ENCODE data around the gene CTXN3. TPM values are rescaled to one million over a fixed set of nuclear protein-coding genes. Genes with fewer than 3 reads are reported as not detected.

Gene CTXN3
- total RNA-seq, 2 experiments from 2014 or later: not detected

DNA sequence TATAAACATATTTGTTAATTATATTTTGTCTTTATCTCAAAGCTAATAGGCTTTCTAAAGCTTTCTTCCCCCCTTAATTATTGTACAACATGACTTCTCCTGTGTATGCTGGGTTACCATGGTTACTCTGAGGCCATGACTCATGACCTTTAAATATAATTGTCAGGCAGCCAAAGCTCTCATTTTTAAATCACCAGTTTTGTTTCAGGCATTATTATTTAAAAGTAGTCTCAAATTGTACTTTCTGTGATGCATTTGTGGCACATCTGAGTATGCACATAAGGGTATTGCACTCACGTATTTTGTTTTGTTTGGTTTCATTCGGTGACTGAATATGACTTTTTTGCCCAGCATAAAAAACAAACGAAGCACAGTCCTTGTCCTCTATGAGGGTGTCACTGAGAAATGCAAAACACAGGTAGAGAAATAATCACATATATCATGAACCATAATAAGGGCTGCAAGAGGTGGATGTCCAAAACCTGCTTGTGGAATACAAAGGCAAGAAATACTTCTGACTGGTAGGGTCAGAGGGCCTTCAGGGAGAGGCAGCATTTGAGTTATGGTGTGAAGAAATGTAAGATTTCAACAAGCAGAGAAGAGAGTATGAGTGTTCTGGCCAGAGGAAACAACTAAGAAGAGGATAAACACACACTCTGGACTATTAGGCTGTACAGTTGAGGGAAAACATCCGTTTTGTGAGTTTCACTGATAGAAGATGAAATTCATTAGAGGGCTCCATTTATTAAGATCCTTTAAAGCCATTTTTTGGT is 56.4 kb downstream of the CTXN3 start:
- ChIA-PET CTCF (no interaction called here), POLR2A (no interaction called here)
- Mint-ChIP-seq H3K36me3 (ENCODE audit: low read depth) (no peaks in the 10 kb centered on the region), H3K4me3 (no peak overlapping the region), H3K9me3 (no peaks in the 10 kb centered on the region), H3K27ac (no peak overlapping the region), H3K4me1 (ENCODE audit: low read depth) (no peaks in the 10 kb centered on the region), H3K27me3 (peaks cover 7% of the 10 kb centered on the region)
- ATAC-seq: no peak
- TF ChIP-seq, protein P1, sequence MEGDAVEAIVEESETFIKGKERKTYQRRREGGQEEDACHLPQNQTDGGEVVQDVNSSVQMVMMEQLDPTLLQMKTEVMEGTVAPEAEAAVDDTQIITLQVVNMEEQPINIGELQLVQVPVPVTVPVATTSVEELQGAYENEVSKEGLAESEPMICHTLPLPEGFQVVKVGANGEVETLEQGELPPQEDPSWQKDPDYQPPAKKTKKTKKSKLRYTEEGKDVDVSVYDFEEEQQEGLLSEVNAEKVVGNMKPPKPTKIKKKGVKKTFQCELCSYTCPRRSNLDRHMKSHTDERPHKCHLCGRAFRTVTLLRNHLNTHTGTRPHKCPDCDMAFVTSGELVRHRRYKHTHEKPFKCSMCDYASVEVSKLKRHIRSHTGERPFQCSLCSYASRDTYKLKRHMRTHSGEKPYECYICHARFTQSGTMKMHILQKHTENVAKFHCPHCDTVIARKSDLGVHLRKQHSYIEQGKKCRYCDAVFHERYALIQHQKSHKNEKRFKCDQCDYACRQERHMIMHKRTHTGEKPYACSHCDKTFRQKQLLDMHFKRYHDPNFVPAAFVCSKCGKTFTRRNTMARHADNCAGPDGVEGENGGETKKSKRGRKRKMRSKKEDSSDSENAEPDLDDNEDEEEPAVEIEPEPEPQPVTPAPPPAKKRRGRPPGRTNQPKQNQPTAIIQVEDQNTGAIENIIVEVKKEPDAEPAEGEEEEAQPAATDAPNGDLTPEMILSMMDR (IDR thresholded peaks at IDR 0.05): no peak
- DNase-seq: peak; percentile 3
- intact Hi-C loops (cut with micrococcal nuclease): no loop called here

DNA sequence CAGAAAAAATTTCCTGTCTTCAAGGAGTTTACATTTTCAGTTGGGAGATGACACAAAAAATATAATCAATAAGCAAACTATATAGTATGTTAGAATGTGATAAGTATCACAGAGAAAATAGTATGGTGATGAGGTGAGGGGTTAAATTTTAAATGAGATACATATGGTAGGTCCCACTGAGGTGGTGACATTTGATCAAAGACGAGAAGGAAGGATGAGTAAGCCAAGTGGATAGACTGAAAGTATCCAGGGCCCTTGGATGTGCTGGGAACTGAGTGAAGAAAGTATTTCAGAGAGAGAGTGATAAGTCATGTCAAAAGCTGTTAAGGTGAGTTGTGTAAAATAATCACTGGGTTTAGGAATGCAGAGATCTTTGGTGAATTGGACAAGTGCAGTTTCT is 57.8 kb downstream of the CTXN3 start:
- Mint-ChIP-seq H3K27ac (no peak overlapping the region), H3K36me3 (ENCODE audit: low read depth) (no peaks in the 10 kb centered on the region), H3K4me3 (no peak overlapping the region), H3K9me3 (no peaks in the 10 kb centered on the region), H3K27me3 (peaks cover 7% of the 10 kb centered on the region), H3K4me1 (ENCODE audit: low read depth) (no peaks in the 10 kb centered on the region)
- TF ChIP-seq, protein P1 (IDR thresholded peaks at IDR 0.05): no peak
- ChIA-PET POLR2A (no interaction called here), CTCF (no interaction called here)
- intact Hi-C loops (cut with micrococcal nuclease): no loop called here
- ATAC-seq: no peak
- no peak for DNase-seq

DNA sequence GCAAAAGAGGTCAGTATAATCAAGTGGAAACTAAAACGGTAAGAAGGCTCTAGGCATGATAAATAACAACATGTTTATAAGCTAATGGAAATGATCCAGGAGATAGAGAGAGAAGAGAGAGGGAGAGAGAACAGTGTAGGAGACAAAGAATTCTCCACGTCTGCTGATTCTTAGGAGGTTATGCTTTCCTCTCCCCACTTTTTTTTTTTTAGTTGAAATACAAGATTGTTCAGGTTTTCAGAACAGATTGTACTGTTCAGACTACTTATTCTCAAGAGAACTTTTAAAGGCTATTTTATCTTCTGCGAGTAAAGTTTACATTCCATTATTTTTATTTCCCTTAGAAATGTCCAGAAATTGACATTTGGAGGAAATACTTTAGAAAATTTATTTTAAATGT is 58.3 kb downstream of the CTXN3 start:
- no peak overlapping the region for H3K27ac Mint-ChIP-seq
- ChIA-PET CTCF (no interaction called here), POLR2A (no interaction called here)
- TF ChIP-seq, protein P1 (IDR thresholded peaks at IDR 0.05): no peak
- no peaks in the 10 kb centered on the region for H3K36me3 Mint-ChIP-seq (ENCODE audit: low read depth)
- peaks cover 7% of the 10 kb centered on the region for H3K27me3 Mint-ChIP-seq
- no peaks in the 10 kb centered on the region for H3K4me1 Mint-ChIP-seq (ENCODE audit: low read depth)
- intact Hi-C loops (cut with micrococcal nuclease): no loop called here
- DNase-seq (no peak), ATAC-seq (no peak)
- no peak overlapping the region for H3K4me3 Mint-ChIP-seq
- no peaks in the 10 kb centered on the region for H3K9me3 Mint-ChIP-seq

Other genes with a start within 250 kb of the CTXN3 start
- gene PRRC1, start 131.4 kb upstream of the CTXN3 start, total RNA-seq: 10 to 100 TPM; 38.0 to 38.1 TPM
- gene CCDC192, start 54.3 kb downstream of the CTXN3 start, total RNA-seq: not detected

Data from activated CD8-positive, alpha-beta T cell treated with anti-CD3 and anti-CD28 coated beads for 36 hours (primary cell).